Peyer's patch (tissue), 4 donors: ENCODE measurements around the gene APAF1. TPM values are rescaled to one million over a fixed set of nuclear protein-coding genes. Genes with fewer than 3 reads are reported as not detected.

Experiments used
- DNase-seq, 3 donors: peaks; one replicate each; pipeline ENCODE4 v3.0.0-alpha.2; 2017 to 2019
- H3K27ac ChIP-seq, 4 donors: fragments of 200-600 bp; sonication (generic); one replicate each; pipeline ENCODE4 v1.5.1; 2016 to 2019
- H3K27me3 ChIP-seq, 2 donors: fragments of 200-600 bp; sonication (generic); one replicate each; pipeline ENCODE4 v1.5.1; 2019
- H3K36me3 ChIP-seq, 3 donors: fragments of 200-600 bp; sonication (generic); one replicate each; pipeline ENCODE4 v1.5.1; 2016 to 2019
- H3K4me1 ChIP-seq, 4 donors: fragments of 200-600 bp; sonication (generic); one replicate each; pipeline ENCODE4 v1.5.1; 2016 to 2019
- H3K4me3 ChIP-seq, 4 donors: fragments of 200-600 bp; sonication (generic); 1 replicate in 3 of 4; 2 replicates in 1 of 4; pipeline ENCODE4 v1.5.1; 2016 to 2019; ENCODE audit warnings: mild to moderate bottlenecking in 1 of 4
- H3K9me3 ChIP-seq, 4 donors: fragments of 200-600 bp; sonication (generic); one replicate each; pipeline ENCODE4 v1.5.1; 2016 to 2019; ENCODE audit warnings: mild to moderate bottlenecking in 1 of 4
- POLR2A ChIP-seq, 2 donors: fragments of 450-650 bp; IDR thresholded peaks; one replicate each; pipeline ENCODE4 v1.5.1; 2017; ENCODE audit warnings: antibody characterized with exemption in 2 of 2, mild to moderate bottlenecking in 2 of 2, moderate library complexity in 2 of 2
- total RNA-seq, 4 donors: library from RNA; depleted of rRNA; stranded (reverse); fragments of >200 nt; gene quantifications; one replicate each; pipeline ENCODE4 v1.1.0, GENCODE V29; 2016
- TF ChIP-seq, protein P1 (sequence below), 6 experiments: fragments of 450-650 bp in 4 of 6; fragments of 200-600 bp in 2 of 6; sonication (generic) in 1 of 6; IDR thresholded peaks; one replicate each; pipeline ENCODE4 v1.5.1; 2017 to 2019; ENCODE audit warnings: antibody characterized with exemption in 6 of 6, mild to moderate bottlenecking in 3 of 6, moderate library complexity in 1 of 6

Gene APAF1
- total RNA-seq, 4 donors from 2014 or later: 14.7 to 28.9 (median 22.7) TPM

DNA sequence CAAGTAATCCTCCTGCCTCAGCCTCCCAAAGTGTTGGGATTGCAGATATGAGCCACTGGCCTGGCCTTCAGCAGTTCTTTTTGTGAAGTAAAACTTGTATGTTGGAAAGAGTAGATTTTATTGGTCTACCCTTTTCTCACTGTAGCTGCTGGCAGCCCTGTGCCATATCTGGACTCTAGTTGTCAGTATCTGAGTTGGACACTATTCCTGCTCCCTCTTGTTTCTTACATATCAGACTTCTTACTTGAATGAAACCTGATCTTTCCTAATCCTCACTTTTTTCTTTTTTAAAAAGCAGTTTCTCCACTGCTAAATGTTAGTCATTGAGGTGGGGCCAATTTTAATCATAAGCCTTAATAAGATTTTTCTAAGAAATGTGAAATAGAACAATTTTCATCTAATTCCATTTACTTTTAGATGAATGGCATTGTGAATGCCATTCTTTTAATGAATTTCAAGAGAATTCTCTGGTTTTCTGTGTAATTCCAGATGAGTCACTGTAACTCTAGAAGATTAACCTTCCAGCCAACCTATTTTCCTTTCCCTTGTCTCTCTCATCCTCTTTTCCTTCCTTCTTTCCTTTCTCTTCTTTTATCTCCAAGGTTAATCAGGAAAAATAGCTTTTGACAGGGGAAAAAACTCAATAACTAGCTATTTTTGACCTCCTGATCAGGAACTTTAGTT lies 88.7 kb downstream of the APAF1 start:
- Histone ChIP-seq H3K27ac (no peak overlapping the region), H3K9me3 (no peaks in the 10 kb centered on the region), H3K27me3 (no peaks in the 10 kb centered on the region), H3K4me1 (no peaks in the 10 kb centered on the region), H3K4me3 (no peak overlapping the region), H3K36me3 (peaks cover 0 to 51% (median 0%) of the 10 kb centered on the region in 3 donors)
- DNase-seq: no peak
- TF ChIP-seq, protein P1, sequence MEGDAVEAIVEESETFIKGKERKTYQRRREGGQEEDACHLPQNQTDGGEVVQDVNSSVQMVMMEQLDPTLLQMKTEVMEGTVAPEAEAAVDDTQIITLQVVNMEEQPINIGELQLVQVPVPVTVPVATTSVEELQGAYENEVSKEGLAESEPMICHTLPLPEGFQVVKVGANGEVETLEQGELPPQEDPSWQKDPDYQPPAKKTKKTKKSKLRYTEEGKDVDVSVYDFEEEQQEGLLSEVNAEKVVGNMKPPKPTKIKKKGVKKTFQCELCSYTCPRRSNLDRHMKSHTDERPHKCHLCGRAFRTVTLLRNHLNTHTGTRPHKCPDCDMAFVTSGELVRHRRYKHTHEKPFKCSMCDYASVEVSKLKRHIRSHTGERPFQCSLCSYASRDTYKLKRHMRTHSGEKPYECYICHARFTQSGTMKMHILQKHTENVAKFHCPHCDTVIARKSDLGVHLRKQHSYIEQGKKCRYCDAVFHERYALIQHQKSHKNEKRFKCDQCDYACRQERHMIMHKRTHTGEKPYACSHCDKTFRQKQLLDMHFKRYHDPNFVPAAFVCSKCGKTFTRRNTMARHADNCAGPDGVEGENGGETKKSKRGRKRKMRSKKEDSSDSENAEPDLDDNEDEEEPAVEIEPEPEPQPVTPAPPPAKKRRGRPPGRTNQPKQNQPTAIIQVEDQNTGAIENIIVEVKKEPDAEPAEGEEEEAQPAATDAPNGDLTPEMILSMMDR (IDR thresholded peaks at IDR 0.05): no peak
- no peak for TF ChIP-seq POLR2A (IDR thresholded peaks at IDR 0.05)

- TF ChIP-seq, protein P1 (IDR thresholded peaks at IDR 0.05): no peak
- no peak for TF ChIP-seq POLR2A (IDR thresholded peaks at IDR 0.05)
- Histone ChIP-seq H3K36me3 (peaks cover 0 to 34% (median 0%) of the 10 kb centered on the region in 3 donors), H3K27ac (no peak overlapping the region), H3K9me3 (no peaks in the 10 kb centered on the region), H3K4me3 (no peak overlapping the region), H3K27me3 (no peaks in the 10 kb centered on the region), H3K4me1 (no peaks in the 10 kb centered on the region)
- no peak for DNase-seq
Observed at GRCh38 chr12:98735821-98736220, 90.7 kb downstream of the APAF1 start.

DNA sequence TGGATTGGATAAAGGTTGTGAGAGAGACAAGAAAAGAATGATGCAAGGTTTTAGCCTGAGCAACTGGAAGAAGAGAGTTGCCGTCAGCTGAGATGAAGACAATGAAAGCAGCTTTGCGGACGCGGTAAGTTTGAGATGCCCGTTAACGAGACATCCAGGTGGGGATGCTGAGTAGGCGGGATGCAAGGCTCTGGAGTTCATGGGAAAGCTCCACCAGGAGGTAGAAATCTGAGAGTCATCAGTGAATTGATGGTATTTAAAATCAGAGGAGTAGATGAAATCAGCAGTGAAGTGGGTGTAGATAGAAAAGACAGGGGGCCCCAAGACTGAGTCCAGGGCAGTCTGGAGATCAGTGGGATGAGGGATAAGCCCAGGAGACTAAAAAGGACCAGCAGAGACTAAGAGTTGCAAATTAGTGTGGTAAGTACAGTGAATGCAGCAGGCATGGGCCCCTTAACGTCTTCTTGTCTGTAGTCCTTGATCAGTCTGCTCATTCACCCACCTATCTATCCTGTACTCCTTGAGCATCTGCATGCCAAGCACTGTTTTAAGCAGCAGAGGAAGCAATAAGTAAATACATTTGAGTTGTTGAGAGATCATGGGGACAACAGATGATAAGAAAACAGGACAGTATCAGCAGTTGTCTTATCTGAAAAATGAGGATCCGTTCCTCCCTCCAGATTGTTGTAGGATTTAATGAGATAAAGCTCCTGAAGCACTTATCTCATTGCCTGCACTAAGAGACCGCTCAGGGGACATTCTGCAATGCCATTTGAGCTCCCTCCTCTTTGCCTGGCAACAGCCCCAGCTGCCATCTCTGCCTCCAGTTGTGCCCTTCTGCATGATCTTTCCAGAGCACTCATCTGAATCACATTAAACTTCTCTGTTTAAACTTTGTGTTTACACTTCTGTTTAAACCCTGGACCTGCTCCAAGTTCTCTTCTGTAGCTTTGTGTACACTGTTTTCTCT lies 91.5 kb downstream of the APAF1 start:
- Histone ChIP-seq H3K36me3 (peaks cover 0 to 26% (median 0%) of the 10 kb centered on the region in 3 donors), H3K4me3 (no peak overlapping the region), H3K27me3 (no peaks in the 10 kb centered on the region), H3K27ac (no peak overlapping the region), H3K4me1 (no peaks in the 10 kb centered on the region), H3K9me3 (no peaks in the 10 kb centered on the region)
- no peak for TF ChIP-seq POLR2A (IDR thresholded peaks at IDR 0.05)
- TF ChIP-seq, protein P1 (IDR thresholded peaks at IDR 0.05): no peak
- DNase-seq: no peak

DNA sequence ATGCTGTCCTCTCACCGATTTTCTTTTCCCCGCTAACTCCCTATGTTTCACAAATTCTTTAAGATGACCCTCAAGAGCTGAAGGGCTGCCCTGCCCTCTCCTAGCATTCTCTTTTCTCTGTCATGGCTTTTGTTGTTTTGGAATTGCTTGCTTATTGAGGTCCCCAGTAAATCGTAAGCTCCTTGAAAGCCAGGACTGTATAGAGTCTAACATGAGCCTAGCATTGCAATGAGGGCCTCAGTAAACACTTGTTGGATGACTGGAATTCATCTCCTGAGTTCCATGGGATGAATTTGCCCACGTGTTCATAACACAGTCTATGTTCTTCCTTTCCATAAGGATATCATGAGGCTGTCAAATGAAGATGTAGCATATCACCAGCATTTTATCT lies 92.2 kb downstream of the APAF1 start:
- no peak for TF ChIP-seq POLR2A (IDR thresholded peaks at IDR 0.05)
- TF ChIP-seq, protein P1 (IDR thresholded peaks at IDR 0.05): no peak
- no peaks in the 10 kb centered on the region for H3K4me1 ChIP-seq
- no peak overlapping the region for H3K4me3 ChIP-seq
- H3K27ac ChIP-seq: no peak overlapping the region
- no peaks in the 10 kb centered on the region for H3K27me3 ChIP-seq
- no peak for DNase-seq
- H3K9me3 ChIP-seq: no peaks in the 10 kb centered on the region
- H3K36me3 ChIP-seq: peaks cover 0 to 20% (median 0%) of the 10 kb centered on the region in 3 donors

GRCh38 chr12:98738002-98738401 lies 92.9 kb downstream of the APAF1 start:
- H3K9me3 ChIP-seq: no peaks in the 10 kb centered on the region

More at GRCh38 chr12:98738002-98738401, 92.9 kb downstream of the APAF1 start:
- Histone ChIP-seq H3K4me1 (no peaks in the 10 kb centered on the region), H3K27me3 (no peaks in the 10 kb centered on the region), H3K27ac (no peak overlapping the region), H3K36me3 (peaks cover 0 to 13% (median 0%) of the 10 kb centered on the region in 3 donors), H3K4me3 (no peak overlapping the region)
- no peak for TF ChIP-seq POLR2A (IDR thresholded peaks at IDR 0.05)
- TF ChIP-seq, protein P1 (IDR thresholded peaks at IDR 0.05): no peak
- DNase-seq: no peak
